Esophagus squamous epithelium (tissue), 4 donors: ENCODE results near the gene TMEM167B.

Experiments used
- POLR2A ChIP-seq, 4 donors: fragments of 450-650 bp; IDR thresholded peaks; one replicate each; pipeline ENCODE4 v1.6.1; 2017; ENCODE audit warnings: antibody characterized with exemption in 4 of 4, mild to moderate bottlenecking in 4 of 4, moderate library complexity in 3 of 4
- TF ChIP-seq, protein P1 (sequence below), 6 experiments: fragments of 450-650 bp in 4 of 6; fragments of 200-600 bp in 2 of 6; sonication (generic) in 2 of 6; IDR thresholded peaks; one replicate each; pipeline ENCODE4 v1.5.1; 2016 to 2019; ENCODE audit warnings: antibody characterized with exemption in 6 of 6, mild to moderate bottlenecking in 4 of 6, moderate library complexity in 4 of 6

DNA sequence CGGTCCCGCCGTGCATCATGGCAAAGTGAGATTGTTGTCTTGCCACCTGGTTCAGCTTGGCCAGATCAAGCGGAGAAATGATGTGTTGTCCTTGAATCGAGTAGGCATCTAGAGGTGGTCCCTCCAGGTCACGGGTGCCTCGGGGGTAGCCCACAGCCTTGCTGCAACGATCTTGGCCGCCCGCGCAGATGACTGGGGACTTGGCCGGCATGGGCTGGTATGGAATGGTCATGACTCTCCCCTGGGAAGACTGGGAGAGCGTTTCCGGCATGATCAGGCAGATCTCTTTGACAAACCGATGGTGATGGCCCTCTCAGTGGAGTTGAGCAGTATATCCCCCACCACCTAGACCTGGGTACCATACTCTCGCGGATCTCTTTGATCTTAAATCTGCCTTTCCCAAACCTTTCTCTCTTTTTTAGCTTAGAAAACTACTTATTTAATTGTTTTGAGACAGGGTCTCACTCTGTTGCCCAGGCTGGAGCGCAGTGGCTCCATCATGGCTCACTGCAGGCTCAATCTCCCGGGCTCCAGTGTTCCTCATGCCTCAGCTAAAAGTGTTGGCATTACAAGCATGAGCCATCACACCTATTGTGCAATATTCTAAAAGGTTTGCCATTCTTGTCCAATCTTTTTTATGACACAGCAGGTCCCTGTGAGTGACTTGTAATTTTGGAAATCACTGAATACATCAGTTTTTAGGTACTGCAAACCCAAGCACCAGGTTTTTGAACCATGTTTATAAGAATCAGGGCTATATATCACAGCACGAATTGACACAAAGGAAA, 14.0 kb downstream of the TMEM167B start:
- no peak for TF ChIP-seq POLR2A (IDR thresholded peaks at IDR 0.05)
- TF ChIP-seq, protein P1, sequence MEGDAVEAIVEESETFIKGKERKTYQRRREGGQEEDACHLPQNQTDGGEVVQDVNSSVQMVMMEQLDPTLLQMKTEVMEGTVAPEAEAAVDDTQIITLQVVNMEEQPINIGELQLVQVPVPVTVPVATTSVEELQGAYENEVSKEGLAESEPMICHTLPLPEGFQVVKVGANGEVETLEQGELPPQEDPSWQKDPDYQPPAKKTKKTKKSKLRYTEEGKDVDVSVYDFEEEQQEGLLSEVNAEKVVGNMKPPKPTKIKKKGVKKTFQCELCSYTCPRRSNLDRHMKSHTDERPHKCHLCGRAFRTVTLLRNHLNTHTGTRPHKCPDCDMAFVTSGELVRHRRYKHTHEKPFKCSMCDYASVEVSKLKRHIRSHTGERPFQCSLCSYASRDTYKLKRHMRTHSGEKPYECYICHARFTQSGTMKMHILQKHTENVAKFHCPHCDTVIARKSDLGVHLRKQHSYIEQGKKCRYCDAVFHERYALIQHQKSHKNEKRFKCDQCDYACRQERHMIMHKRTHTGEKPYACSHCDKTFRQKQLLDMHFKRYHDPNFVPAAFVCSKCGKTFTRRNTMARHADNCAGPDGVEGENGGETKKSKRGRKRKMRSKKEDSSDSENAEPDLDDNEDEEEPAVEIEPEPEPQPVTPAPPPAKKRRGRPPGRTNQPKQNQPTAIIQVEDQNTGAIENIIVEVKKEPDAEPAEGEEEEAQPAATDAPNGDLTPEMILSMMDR (IDR thresholded peaks at IDR 0.05) = no peak
